H54 (cell line): Measurements from ENCODE around the gene NUP35.

Experiments
- DNase-seq: peaks from one replicate; pipeline ENCODE4 v3.0.0; 2011; ENCODE audit warnings: low spot score, mixed read lengths; ENCODE audit not compliant: insufficient read length
- FAIRE-seq: peaks from 3 replicates; lab custom pipeline; 2011; peaks lifted over from hg19 to GRCh38; lab: Jason Lieb, UNC
- POLR2A ChIP-seq: IDR thresholded peaks from 2 replicates; pipeline ENCODE4 v1.6.1; 2011; ENCODE audit warnings: low read depth, mild to moderate bottlenecking, low read length

NUP35 gene

GRCh38 chr2:183124222-183124956 is at the start of gene NUP35:
Gene NUP35 (plus strand): TSS chr2:183124443. CDS start chr2:183124458, 15 bp downstream.
- DNase-seq (peak; percentile 55), FAIRE-seq (peak; percentile 97)
- TF ChIP-seq POLR2A: peak; percentile 48

GRCh38 chr2:183078163-183078463 is 46.1 kb upstream of the NUP35 start:
- TF ChIP-seq POLR2A: no peak
- DNase-seq (peak; percentile 18), FAIRE-seq (no peak)

GRCh38 chr2:183078464-183079138 is 45.6 kb upstream of the NUP35 start, which contains the start of gene DUSP19:
Gene DUSP19 (plus strand): TSS chr2:183078747. CDS start chr2:183078934, 187 bp downstream.
- FAIRE-seq (peak; percentile 98), DNase-seq (peak; percentile 60)
- TF ChIP-seq POLR2A: peak; percentile 64

GRCh38 chr2:183079139-183079775 is 45.0 kb upstream of the NUP35 start:
- FAIRE-seq (no peak), DNase-seq (no peak)
- TF ChIP-seq POLR2A: no peak

GRCh38 chr2:183081911-183082310 is 42.3 kb upstream of the NUP35 start:
- FAIRE-seq (no peak), DNase-seq (no peak)
- TF ChIP-seq POLR2A: no peak

GRCh38 chr2:183088061-183088460 is 36.2 kb upstream of the NUP35 start:
- DNase-seq: no peak
- TF ChIP-seq POLR2A: no peak
- no peak for FAIRE-seq

- peak; percentile 50 for FAIRE-seq
Observed at GRCh38 chr2:183089192-183089851, 34.9 kb upstream of the NUP35 start.

GRCh38 chr2:183091318-183091953 is 32.8 kb upstream of the NUP35 start:
- no peak for TF ChIP-seq POLR2A
- FAIRE-seq: no peak
- no peak for DNase-seq

More at GRCh38 chr2:183089192-183089851, 34.9 kb upstream of the NUP35 start:
- DNase-seq: no peak
- TF ChIP-seq POLR2A: no peak

GRCh38 chr2:183091954-183092345 is 32.3 kb upstream of the NUP35 start:
- no peak for TF ChIP-seq POLR2A
- no peak for DNase-seq
- FAIRE-seq: no peak

- FAIRE-seq (peak; percentile 65), DNase-seq (no peak)
- no peak for TF ChIP-seq POLR2A
Observed at GRCh38 chr2:183093857-183094657, 30.2 kb upstream of the NUP35 start.

- FAIRE-seq (peak; percentile 74), DNase-seq (no peak)
- TF ChIP-seq POLR2A: no peak
Observed at GRCh38 chr2:183105402-183106134, 18.7 kb upstream of the NUP35 start.

GRCh38 chr2:183112577-183112976 is 11.7 kb upstream of the NUP35 start:
- no peak for TF ChIP-seq POLR2A
- DNase-seq: no peak
- no peak for FAIRE-seq

GRCh38 chr2:183113630-183114029 is 10.6 kb upstream of the NUP35 start:
- TF ChIP-seq POLR2A: no peak
- no peak for FAIRE-seq

More at GRCh38 chr2:183113630-183114029, 10.6 kb upstream of the NUP35 start:
- no peak for DNase-seq
